HG02938 (cell line): ENCODE results near the gene DEFB121.
"Not testable (repeated sequence)": the region's sequence is repeated elsewhere in the genome, so short reads cannot be mapped to it uniquely, and the experiment has no call there.

ENCODE experiments used
- ATAC-seq: cut with Tn5 transposase; IDR thresholded peaks from one replicate; pipeline ENCODE4 v1.9.1; 2021; ENCODE audit warnings: mild to moderate bottlenecking, moderate library complexity; ENCODE audit not compliant: unreplicated experiment

Gene DEFB121, protein sequence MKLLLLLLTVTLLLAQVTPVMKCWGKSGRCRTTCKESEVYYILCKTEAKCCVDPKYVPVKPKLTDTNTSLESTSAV

DNA sequence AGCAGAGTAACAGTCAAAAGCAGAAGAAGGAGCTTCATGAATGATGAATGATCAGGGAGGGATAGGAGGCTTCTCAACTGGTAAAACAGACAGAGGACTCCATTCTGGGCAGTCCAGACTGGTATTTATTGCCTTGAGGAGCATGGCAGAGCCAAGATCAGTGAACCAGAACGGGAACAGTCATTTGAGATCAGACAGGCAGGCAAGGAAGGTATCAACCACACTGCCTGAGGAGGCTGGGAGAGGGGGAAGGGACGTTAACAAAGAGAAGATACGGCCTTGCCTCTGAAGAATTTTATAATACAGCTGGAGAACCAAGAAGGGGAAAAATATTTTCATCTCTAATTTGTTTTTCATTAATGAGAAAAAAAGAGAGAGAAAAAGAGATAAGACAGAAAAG lies at the start of gene DEFB121:
Gene DEFB121, minus strand, starts transcription at position 101 of the 400 bp plus-strand sequence. Its CDS starts 63 bp downstream, at position 38.
- no peak for ATAC-seq

DNA sequence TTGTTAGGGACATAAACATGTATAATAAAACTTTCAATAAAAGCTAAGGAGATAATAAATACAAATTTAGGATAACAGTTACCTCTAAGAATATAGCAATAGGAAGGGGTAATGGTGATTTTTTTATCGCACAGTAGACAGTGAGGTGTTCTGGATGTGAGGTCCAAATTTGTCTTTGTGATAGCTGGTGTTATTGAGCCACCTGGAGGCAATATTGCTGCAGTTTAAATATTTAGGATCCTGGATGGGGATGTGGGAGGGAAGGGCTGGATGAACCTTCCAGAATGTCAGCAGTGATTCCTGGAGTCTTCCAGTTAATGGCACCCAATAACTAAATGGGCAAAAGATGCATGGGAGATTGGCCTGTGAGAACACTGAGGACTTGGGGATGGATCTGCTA lies 48.3 kb upstream of the DEFB121 start:
- ATAC-seq, result no peak

DNA sequence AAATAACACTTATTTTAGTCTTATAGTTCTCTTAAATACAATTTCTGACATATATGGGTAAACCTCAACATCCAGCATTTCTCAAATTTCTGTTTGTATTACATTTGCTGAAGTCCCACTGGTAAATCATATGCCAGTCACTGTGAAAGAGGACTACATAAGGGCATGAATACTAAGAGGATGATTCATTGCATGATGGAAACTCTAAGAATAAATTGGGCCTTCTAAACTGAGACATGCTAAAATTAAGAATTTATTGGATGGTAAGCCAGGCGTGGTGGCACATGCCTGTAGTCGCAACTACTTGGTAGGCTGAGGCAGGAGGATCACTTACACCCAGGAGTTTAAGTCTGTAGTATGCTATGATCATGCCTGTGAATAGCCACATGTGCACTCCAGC lies 46.6 kb upstream of the DEFB121 start:
- ATAC-seq, result no peak

DNA sequence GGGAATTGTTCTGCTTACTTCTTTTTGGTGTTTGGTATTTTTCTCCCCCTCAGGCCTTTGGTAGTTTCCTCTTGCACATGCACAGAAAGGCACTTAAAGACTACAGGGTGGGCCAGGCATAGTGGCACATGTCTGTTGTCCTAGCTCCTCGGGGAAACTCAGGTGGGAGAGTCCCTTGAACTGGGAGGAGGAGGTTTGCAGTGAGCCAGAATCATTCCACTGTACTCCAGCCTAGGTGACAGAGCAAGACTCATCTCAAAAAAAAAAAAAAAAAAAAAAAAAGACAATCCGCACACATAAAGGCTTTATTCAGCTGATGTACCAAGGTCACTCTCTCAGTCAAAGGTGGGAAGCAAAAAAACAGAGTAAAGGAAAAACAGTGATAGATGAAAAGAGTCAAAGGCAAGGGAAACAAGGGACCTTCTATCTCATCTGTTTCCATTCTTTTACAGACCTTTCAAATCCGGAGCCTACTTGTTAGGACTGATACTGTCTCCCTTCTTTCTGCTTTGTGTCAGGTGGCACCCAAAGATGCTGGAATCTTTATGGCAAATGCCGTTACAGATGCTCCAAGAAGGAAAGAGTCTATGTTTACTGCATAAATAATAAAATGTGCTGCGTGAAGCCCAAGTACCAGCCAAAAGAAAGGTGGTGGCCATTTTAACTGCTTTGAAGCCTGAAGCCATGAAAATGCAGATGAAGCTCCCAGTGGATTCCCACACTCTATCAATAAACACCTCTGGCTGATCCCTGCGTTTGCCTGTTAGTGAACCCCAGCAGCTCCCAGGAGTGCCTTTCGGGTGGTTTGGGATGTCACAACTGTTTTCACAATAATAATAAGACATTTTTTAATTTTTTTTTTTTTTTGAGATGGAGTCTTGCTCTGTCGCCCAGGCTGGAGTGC lies 43.7 kb upstream of the DEFB121 start:
- ATAC-seq, result no peak

DNA sequence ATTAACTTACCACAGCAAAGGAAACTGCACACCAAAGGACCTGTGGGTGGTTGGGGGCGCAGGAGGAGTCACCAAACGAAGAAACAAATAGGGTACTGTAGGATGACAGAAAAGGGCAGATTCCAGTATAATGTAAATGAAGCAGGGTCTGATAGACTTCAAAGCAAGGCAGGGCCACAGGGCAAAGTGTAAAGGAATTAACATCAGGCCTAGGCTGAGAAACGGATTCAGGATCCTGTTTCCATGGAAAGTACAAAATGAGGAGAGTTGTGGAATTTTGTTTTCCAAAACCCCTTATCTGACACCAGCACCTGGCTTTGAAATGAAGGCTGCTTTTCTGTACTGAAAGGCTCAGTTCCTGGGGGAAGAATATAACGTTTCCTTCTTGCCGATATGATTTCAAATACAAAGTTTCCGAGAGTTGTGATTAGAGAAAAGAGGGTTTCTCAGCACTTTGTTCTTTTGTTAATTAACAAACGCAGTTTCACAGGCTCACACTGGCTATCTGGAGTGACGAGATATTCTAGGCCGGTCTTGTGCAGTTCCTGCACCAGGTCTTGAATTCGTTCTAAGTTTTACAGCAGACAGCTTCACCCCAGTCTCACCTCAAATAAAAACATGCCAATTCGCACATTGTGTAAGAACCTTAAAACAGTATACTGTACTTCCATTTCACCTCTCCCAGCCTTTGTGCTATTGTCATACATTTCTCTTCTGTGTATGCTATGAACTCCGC lies 40.2 kb upstream of the DEFB121 start:
- ATAC-seq, result no peak

DNA sequence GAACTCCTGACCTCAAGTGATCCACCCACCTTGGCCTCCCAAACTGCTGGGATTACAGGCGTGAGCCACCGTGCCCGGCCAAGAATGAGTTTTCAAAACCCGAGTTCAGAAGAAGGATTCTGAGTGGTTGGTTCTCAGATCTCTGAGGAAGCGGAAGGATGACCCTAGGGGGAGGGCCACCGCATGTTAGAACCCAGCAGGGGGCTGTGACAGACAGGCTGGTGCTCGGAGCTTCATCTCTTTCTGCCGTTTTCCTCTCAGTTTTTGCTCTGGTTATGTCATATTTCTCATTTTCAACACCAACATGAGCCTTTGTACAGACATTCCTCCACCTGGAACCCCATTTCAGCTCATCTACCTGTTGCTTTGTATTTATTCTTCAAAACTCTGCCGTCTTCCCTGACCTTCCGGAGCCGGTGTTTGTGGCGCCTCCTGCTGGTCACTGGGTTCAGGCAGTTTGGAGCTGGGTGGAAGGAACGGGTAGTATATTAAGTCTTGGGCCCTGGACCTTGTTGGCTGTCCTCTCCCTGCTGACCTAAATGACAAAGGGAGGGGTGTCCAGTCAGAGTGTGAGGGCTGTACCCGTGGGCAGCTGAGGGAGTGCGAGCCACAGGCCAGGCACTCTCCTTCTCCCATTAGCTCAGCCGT lies 34.1 kb upstream of the DEFB121 start, which contains the start of gene DEFB123:
Gene DEFB123, plus strand, starts transcription at position 621 of the 648 bp plus-strand sequence. CDS start 67 bp downstream, outside the sequence.
- ATAC-seq, result no peak

DNA sequence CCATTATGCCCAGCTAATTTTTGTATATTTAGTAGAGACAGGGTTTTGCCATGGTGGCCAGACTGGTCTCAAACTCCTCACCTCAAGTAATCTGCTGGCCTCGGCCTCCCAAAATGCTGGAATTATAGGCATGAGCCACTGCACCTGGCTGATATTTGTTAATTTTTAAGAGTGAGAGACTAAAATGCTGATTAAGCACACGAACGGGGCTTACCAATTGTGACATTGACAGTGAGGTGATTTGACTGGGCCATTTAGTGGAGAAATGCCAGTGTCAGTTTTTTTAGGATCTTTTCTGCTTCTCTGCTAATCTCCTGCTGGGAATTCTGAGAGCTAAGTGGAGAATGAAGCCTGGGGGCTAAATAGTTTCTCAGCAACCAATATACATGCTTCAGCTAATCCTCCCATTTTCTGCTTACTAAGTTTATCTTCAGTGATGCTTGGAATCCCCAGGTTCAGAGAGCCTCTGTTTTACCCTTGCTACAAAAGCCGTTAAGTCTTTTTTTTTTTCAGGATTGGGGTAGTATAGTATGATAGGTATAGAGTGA lies 24.6 kb upstream of the DEFB121 start:
- ATAC-seq, result no peak

DNA sequence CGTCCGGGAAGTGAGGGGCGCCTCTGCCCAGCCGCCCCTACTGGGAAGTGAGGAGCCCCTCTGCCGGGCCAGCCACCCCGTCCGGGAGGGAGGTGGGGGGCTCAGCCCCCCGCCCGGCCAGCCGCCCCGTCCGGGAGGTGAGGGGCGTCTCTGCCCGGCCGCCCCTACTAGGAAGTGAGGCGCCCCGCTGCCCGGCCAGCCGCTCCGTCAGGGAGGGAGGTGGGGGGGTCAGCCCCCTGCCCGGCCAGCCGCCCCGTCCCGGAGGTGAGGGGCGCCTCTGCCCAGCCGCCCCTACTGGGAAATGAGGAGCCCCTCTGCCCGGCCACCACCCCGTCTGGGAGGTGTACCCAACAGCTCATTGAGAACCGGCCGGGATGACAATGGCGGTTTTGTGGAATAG lies 21.6 kb upstream of the DEFB121 start:
- ATAC-seq, result not testable (repeated sequence)

DNA sequence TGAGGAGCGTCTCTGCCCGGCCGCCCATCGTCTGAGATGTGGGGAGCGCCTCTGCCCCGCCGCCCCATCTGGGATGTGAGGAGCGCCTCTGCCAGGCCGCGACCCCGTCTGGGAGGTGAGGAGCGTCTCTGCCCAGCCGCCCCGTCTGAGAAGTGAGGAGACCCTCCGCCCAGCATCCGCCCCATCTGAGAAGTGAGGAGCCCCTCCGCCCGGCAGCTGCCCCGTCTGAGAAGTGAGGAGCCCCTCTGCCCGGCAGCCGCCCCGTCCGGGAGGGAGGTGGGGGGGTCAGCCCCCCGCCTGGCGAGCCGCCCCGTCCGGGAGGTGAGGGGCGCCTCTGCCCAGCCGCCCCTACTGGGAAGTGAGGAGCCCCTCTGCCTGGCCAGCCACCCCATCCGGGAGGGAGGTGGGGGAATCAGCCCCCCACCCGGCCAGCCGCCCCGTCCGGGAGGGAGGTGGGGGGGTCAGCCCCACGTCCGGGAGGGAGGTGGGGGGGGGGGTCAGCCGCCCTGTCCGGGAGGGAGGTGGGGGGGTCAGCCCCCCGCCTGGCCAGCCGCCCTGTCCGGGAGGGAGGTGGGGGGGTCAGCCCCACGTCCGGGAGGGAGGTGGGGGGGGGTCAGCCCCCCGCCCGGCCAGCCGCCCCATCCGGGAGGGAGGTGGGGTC lies 21.0 kb upstream of the DEFB121 start:
- ATAC-seq, result not testable (repeated sequence)

DNA sequence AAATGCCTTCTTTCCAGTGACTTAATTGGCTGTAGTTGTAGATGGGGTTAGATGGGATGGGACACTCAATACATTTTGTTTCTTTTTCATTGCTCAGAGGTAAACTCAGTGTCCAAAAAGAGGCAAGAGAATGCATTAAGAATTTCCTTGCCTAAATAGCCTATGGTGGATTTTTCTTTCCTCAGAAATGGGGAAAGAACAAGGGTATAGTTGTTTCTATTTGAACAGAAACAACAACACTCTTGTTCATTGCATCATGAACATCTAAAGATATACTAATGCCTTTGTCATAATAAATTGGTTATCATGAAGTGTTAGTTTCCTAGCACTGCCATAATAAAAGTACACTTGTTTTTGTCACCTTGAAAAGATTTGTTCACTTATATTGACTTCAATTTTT lies 19.8 kb upstream of the DEFB121 start:
- ATAC-seq, result no peak

DNA sequence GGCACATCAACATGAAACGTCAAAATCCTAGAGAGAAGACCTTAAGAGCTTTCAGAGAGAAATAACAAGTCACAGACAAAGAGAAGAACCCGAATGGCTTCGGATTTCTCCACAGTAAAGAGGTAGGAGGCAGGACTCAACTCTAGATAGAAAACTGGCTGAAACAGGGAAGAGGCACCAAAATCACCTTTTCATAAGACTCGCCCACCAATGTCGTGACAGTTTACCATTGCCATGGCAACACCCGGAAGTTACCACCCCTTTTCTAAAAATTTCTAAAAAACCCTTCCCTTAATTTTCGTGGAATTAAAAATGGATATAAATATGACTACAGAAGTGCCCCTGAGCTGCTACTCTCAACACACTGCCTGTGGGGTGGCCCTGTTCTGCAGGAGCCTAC lies 12.3 kb upstream of the DEFB121 start:
- no peak for ATAC-seq

DNA sequence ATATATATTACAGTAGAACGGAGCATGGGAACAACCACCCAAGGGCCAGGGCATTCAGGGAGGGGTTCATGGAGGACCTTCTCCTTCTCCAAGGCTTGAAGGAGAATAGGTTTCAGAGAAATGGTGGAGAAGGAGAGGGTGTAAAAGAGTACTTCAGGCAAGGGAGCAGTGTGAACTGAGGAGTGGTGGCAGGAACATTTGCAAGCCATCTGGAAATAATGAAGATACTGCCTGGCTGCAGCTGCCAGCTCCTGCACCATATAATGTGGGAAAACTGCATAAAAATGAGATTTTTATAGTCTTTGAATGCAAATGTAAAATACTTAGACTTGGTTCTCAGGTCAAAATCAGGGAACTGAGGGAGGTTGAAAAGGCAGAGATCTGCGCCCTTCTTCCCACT lies 9.6 kb upstream of the DEFB121 start:
- no peak for ATAC-seq

DNA sequence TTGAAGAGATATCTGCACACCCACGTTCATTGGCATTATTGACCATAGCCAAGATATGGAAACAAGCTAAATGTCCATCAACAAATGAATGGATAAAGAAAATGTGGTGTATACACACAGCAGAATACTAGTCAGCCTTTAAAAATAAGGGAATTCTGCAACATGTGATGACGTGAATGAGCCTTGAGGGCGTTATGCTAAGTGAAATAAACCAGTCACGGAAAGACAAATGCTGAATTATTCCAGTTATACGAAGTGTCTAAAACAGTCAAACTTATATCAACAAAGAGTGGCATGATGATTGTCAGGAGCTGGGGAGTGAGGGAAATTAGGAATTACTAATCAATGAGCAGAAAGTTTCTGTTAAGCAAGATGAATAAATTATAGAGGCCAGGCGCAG lies 8.4 kb upstream of the DEFB121 start:
- ATAC-seq, result no peak

DNA sequence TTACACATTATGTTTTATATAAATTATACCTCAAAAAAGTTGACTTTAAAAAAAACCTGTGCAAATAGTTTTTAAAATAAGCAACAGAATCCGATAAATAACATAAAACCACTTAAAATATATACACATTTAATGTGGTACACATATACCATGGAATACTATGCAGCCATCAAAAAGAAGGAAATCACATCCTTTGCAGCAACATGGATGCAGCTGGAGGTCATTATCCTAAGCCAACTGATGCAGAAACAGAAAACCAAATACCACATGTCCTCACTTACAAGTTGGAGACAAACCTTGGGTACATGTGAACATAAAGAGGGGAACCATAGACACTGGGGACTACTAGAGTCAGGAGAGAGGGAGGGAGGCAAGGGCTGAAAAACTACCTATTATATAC lies 4.0 kb upstream of the DEFB121 start:
- no peak for ATAC-seq

DNA sequence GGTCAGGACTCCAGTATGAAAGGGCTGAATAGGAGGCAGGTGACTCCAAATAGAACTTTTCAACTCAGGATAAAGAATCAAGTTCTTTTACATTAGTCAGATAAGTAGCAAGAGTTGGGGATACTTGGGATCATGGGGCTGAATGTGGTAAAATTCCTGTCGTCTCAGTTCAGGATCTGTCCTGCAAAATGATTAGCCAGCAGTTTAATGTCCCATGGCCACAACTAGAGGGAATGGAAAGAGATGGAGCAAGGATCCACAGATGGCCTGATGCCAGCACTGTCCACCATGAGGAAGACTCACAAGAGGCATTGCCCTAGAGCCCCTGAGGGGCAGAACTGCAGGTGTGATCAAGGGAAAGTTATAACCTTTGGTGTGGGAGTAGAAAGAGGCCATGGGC lies 2.1 kb downstream of the DEFB121 start:
- no peak for ATAC-seq

DNA sequence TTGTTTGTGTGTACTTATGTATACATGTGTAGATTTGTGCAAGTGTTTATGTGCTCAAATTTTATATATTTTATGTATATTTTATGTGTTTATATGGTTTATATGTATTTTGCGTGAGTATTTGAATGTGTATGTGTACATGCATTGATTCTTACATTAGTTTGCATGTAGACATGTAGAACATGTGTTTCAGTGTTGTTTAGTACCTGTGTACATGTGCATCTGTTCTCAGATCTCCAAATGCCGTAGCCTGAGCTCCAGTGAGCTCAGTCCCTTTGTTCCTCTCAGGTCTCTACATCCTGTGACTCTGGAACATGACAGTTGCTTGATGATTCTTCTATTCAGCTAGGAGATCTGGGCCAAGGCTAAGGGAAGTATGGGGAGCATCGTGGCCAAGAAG lies 11.1 kb downstream of the DEFB121 start:
- no peak for ATAC-seq

DNA sequence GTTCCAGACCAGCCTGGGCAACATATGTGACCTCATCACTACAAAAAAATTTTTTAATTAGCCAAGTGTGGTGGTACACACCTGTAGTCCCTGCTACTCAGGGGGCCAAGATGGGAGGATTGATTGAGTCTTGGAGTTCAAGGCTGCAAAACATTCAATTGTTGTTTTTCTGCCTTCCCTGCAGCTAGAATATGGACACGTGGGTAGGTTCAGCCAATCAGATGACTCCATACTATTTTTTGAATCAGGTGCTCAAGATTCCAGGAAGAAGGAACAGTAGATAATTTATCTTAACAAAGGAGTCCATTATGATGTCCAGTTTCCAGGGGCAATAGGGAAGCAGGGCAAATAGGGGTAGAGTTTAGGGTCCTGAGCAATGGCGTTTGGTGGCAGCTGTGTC lies 13.2 kb downstream of the DEFB121 start:
- ATAC-seq, result no peak

DNA sequence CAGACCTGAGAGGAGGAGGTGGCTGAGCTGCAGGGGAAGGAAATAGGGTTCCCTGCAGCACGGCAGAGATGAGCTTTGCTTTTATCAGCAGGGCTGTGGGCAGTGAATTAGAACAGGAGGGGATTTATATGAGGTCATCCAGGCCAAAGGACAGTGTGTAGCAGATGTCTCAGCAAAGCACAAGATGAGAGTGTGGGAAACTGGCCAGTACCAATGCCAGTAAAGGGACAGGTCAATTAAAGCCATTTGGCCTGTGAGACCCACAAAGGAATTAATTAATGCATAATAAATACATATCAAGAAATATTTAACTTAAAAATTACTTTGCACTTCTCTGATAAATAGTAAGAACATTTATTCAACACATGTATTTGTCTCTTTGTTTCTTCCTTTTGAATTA lies 15.5 kb downstream of the DEFB121 start, which contains the start of gene DEFB119:
Gene DEFB119, minus strand, starts transcription at position 101 of the 400 bp plus-strand sequence. CDS start 107 bp downstream, outside the sequence.
- ATAC-seq, result no peak

DNA sequence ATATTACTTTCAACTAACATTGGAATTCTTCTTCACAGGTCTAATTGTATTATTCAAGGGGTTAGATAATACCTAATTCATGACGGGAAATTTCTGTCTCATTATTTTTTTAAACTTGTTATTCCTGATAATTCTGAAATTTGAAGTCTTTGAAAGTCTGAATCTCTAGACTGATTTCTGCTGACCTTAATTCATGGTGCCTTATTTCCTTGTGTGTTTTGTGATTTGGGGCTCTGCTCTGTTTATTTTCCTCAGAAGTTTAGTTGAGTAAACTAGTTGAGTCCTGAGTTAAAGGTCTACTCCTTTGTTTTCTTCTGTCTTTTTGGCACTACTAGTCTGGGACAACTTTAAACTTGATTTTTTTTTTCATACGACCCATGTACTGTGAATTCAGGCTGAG lies 31.7 kb downstream of the DEFB121 start:
- ATAC-seq, result no peak

DNA sequence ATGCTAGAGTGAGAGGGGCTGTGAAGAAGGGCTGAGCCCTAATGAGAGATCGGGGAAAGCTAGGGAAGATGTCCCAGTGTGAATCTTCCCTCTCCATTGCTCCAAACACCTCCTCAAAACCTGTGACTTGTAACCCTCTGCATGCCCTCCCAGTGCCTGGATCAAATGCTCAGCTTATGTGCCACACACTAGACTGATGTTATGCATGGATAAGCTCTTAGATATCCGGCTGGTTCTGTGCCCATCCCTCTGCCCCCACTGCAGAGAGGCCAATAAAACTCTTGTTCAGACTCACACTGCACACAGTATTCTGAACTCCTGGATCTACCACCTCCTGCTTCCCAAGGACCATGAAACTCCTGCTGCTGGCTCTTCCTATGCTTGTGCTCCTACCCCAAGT lies 37.7 kb downstream of the DEFB121 start, which contains the start of gene DEFB118:
Gene DEFB118, plus strand, starts transcription at position 301 of the 400 bp plus-strand sequence. Its CDS starts 50 bp downstream, at position 351.
- no peak for ATAC-seq
